Dendritic cell treated with granulocyte-macrophage colony-stimulating factor and Interleukin-4, amounts not matched to agents 40 ng/mL and 50 ng/mL, for 4 days (primary cell): ENCODE results near the gene MKKS.

Experiments
- H3K27ac Mint-ChIP-seq: one replicate; pipeline ENCODE4 v1.8.0; 2022; ENCODE audit warnings: mild to moderate bottlenecking, mixed read lengths
- H3K27me3 Mint-ChIP-seq: one replicate; pipeline ENCODE4 v1.8.0; 2022; ENCODE audit warnings: mild to moderate bottlenecking, mixed read lengths
- H3K36me3 Mint-ChIP-seq: one replicate; pipeline ENCODE4 v1.8.0; 2022; ENCODE audit warnings: low read depth, mixed read lengths
- H3K4me1 Mint-ChIP-seq: one replicate; pipeline ENCODE4 v1.8.0; 2022; ENCODE audit warnings: low read depth, mixed read lengths
- H3K4me3 Mint-ChIP-seq: one replicate; pipeline ENCODE4 v1.8.0; 2022; ENCODE audit warnings: mild to moderate bottlenecking, moderate library complexity, mixed read lengths
- H3K9me3 Mint-ChIP-seq: one replicate; pipeline ENCODE4 v1.8.0; 2022; ENCODE audit warnings: mixed read lengths
- intact Hi-C: fragments of 100-400 bp; cut with micrococcal nuclease; formaldehyde crosslinking; loops from one replicate; pipeline ENCODE4 v1.15.0; 2022

The MKKS gene

GRCh38 chr20:10467681-10468339 is 33.8 kb upstream of the MKKS start:
- intact Hi-C loops: loop anchor here (2.0 to 10.0 kb wide), 2 partner anchors 13 to 737 kb away; no protein-coding TSS in a partner anchor
- Mint-ChIP-seq H3K4me1 (peaks cover 41% of the 10 kb centered on the region), H3K27me3 (no peaks in the 10 kb centered on the region), H3K9me3 (peaks cover 15% of the 10 kb centered on the region), H3K4me3 (no peak overlapping the region), H3K27ac (peak overlapping the region; percentile 80), H3K36me3 (peaks cover 43% of the 10 kb centered on the region)

- Mint-ChIP-seq H3K9me3 (peaks cover 20% of the 10 kb centered on the region), H3K27me3 (no peaks in the 10 kb centered on the region), H3K4me3 (no peak overlapping the region), H3K36me3 (peaks cover 46% of the 10 kb centered on the region), H3K27ac (peak overlapping the region; percentile 63), H3K4me1 (peaks cover 50% of the 10 kb centered on the region)
- intact Hi-C loops: loop anchor here (10.0 kb wide), 1 partner anchor 738 kb away; no protein-coding TSS in a partner anchor
These were observed 32.8 kb upstream of the MKKS start for GRCh38 chr20:10466855-10467254.

DNA sequence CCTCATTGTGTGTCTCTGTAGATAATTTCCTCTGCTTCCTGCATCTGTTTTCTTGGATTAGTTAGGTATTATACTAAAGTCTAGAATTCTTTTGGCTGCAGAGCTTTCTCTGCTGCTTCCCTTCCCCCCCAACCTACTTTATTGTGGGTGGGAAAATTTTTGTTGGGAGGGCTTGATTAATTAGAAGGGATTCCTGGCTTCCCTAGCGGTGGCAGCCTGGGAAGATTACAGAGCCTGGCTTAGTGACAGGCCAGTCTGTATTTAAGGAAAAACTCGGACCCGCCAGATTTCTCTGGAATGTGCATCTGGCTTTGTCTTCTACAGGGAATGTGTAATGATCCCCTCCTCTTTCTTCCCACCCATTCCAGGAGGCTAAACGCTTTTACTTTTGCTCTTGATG is 32.3 kb upstream of the MKKS start:
- no peak overlapping the region for H3K4me3 Mint-ChIP-seq
- no peaks in the 10 kb centered on the region for H3K27me3 Mint-ChIP-seq
- peaks cover 20% of the 10 kb centered on the region for H3K9me3 Mint-ChIP-seq
- H3K4me1 Mint-ChIP-seq: peaks cover 55% of the 10 kb centered on the region
- intact Hi-C loops: loop anchor here (10.0 kb wide), 1 partner anchor 738 kb away; no protein-coding TSS in a partner anchor
- H3K27ac Mint-ChIP-seq: peak overlapping the region; percentile 63
- H3K36me3 Mint-ChIP-seq: peaks cover 46% of the 10 kb centered on the region

DNA sequence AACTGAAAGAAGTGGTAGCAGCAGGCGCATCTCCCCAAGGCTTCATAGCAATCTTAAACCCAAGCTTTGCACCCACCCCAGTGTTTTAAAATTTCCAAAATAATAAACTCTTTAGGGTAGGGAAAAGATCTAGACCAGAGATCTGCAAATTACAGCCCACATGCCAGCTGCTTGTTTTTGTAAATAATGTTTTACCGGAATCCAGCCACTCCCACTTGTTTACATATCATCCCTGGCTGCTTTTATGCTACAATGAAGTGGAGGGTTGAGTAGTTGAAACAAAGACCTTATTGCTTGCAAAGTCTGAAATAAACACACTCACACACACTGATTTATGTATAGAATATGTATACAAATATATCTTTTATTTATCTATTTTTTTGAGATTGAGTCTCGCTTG is 31.1 kb upstream of the MKKS start:
- Mint-ChIP-seq H3K4me3 (no peak overlapping the region), H3K27me3 (no peaks in the 10 kb centered on the region), H3K27ac (no peak overlapping the region), H3K36me3 (peaks cover 53% of the 10 kb centered on the region), H3K4me1 (peaks cover 50% of the 10 kb centered on the region), H3K9me3 (peaks cover 28% of the 10 kb centered on the region)
- intact Hi-C loops: loop anchor here (10.0 kb wide), 1 partner anchor 740 kb away; no protein-coding TSS in a partner anchor

DNA sequence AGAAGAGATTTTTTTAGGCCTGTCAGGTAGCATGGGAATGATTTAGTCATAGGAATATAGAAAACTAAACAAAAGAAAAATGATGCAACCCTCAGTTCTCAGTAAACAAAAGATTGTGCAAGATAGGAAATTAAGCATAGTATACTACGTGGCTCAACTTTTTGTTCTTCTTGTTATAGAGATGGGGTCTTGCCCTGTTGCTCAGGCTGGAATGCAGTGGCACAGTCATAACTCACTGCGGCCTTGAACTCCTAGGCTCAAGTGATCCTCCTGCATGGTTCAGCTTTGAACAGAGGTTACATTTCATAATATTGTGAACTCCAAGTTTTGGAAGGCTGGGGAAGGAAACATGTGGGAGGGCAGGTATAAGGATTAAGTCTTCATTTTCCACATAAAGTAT is 29.6 kb upstream of the MKKS start:
- H3K4me1 Mint-ChIP-seq: peaks cover 50% of the 10 kb centered on the region
- peaks cover 36% of the 10 kb centered on the region for H3K9me3 Mint-ChIP-seq
- peaks cover 64% of the 10 kb centered on the region for H3K36me3 Mint-ChIP-seq
- no peak overlapping the region for H3K4me3 Mint-ChIP-seq
- no peak overlapping the region for H3K27ac Mint-ChIP-seq
- intact Hi-C loops: loop anchor here (10.0 kb wide), 1 partner anchor 741 kb away; no protein-coding TSS in a partner anchor
- H3K27me3 Mint-ChIP-seq: no peaks in the 10 kb centered on the region

- intact Hi-C loops: loop anchor here (10.0 kb wide), 1 partner anchor 742 kb away; no protein-coding TSS in a partner anchor
- Mint-ChIP-seq H3K36me3 (peaks cover 75% of the 10 kb centered on the region), H3K4me3 (no peak overlapping the region), H3K27ac (peak overlapping the region; percentile 71), H3K4me1 (peaks cover 39% of the 10 kb centered on the region), H3K27me3 (no peaks in the 10 kb centered on the region), H3K9me3 (peaks cover 44% of the 10 kb centered on the region)
These were observed 28.5 kb upstream of the MKKS start for GRCh38 chr20:10462516-10462915.

DNA sequence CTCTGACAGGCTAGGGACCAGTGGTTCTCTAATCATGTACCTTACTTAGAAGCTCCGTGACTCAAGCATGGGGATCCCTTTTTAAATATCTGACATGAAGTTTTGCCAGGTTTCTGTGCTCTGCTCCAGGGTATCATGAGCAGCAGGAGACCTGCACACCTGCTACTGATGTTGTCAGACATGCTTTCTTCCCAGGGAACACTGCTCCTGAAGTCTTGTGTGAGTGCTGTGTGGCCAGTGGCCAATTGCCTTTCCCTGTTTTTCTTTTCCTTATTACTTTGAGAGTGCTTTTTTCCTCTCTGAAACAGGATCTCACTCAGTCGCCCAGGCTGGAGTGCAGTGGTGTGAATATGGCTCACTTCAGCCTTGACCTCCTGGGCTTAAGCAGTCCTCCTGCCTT is 27.5 kb upstream of the MKKS start:
- no peak overlapping the region for H3K4me3 Mint-ChIP-seq
- peak overlapping the region; percentile 71 for H3K27ac Mint-ChIP-seq
- H3K27me3 Mint-ChIP-seq: no peaks in the 10 kb centered on the region
- peaks cover 49% of the 10 kb centered on the region for H3K9me3 Mint-ChIP-seq
- peaks cover 33% of the 10 kb centered on the region for H3K4me1 Mint-ChIP-seq
- intact Hi-C loops: loop anchor here (10.0 kb wide), 1 partner anchor 743 kb away; no protein-coding TSS in a partner anchor
- peaks cover 82% of the 10 kb centered on the region for H3K36me3 Mint-ChIP-seq

DNA sequence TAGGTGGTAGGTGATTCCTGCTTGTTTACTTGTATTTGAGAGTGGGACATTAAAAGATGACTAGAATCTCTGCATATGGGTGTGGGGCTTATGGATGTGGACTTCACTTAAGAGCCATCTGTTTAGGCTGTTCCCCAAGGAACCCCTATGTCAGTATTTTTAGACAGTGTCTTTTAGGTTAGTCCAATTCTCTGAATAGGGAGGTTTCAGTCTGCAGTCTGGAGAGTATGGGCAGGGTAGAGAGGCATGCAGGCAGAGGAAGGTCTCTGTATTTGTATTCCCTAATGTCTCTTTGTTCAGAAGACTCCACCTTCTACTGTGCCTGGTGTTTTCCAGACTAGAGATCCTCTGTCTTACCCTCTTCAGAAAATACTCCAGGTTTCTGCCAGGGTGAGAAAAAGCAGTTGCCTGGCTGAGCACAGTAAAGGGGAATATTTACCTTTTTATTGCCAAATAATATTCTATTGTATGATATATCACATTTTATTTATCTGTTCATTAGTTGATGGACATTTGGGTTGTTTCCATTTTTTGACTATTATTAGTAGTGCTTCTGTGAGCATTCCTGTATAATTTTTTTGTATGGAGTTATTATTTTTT is 20.2 kb upstream of the MKKS start:
- peaks cover 25% of the 10 kb centered on the region for H3K36me3 Mint-ChIP-seq
- H3K9me3 Mint-ChIP-seq: peaks cover 19% of the 10 kb centered on the region
- H3K4me3 Mint-ChIP-seq: peak overlapping the region; percentile 58
- H3K4me1 Mint-ChIP-seq: peaks cover 19% of the 10 kb centered on the region
- peak overlapping the region; percentile 86 for H3K27ac Mint-ChIP-seq
- H3K27me3 Mint-ChIP-seq: no peaks in the 10 kb centered on the region
- intact Hi-C loops: loop anchor here (2.0 kb wide), 1 partner anchor 15 kb away; no protein-coding TSS in a partner anchor

DNA sequence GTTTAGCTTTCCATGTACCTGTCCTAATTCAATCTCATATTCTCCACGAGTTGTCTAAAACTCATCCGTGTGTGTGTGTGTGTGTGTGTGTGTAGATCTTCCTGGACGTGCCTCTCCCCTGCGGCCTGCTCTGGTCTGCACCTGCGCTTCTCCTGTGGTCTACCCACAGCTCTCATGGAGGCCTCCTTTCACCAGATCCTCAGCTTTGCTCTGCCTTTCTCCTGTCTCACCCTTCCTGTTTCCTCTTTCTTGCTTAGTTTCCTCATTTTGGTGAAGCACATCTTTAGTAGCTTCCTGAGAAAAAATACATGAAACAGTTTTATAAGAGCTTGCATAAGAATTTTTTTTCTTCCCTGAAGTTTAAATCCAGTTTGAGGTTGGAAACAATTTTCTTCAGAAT is 19.2 kb upstream of the MKKS start:
- peaks cover 21% of the 10 kb centered on the region for H3K4me1 Mint-ChIP-seq
- H3K36me3 Mint-ChIP-seq: peaks cover 14% of the 10 kb centered on the region
- H3K27ac Mint-ChIP-seq: peak overlapping the region; percentile 86
- H3K9me3 Mint-ChIP-seq: peaks cover 9% of the 10 kb centered on the region
- intact Hi-C loops: loop anchor here (1.0 kb wide), 1 partner anchor 19 kb away; the partner anchor contains the start of gene MKKS
- no peaks in the 10 kb centered on the region for H3K27me3 Mint-ChIP-seq
- H3K4me3 Mint-ChIP-seq: no peak overlapping the region

GRCh38 chr20:10449270-10449669 is 15.2 kb upstream of the MKKS start:
- Mint-ChIP-seq H3K27me3 (no peaks in the 10 kb centered on the region), H3K36me3 (no peaks in the 10 kb centered on the region), H3K27ac (no peak overlapping the region), H3K9me3 (no peaks in the 10 kb centered on the region), H3K4me3 (no peak overlapping the region), H3K4me1 (peaks cover 38% of the 10 kb centered on the region)
- intact Hi-C loops: no loop called here

DNA sequence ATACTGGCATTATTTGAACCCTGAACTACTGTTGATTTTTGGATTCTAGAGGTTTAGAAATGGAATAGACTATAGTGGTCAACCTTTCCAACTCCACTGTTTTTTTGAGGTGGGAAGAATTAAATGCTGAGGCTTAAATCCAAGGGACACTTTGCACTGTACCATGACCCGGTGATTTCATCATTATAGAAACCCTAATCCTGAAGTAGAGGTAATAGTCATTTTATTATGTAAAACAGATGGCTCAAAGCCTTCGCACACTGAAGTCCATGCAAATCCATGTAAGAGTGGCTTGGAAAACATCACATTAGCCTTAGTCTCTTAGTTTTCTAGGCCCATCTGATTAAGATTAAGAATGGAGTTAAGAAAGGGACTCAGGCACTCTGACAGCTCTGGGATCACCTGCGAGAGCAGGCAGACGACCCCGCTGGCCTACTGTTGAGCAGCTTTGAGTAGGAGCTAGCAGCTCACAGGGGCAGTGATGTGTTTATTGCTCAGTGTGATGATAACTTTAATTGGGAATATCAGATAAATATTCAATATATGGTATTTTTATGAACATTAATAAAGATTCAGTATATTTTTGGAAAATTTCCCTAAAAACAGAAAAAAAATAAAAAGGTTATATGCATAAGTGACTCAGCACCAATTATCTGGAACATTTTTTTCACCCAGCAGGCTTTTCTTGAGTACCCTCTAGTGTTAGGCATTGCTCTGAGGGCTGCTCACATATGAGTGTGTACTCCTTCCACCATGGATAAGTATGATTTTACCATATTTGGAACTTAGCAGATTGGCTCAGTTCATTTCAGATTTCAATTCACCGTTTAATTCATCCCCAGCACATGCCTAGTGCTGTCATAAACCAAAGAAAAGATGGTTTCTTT is 14.5 kb upstream of the MKKS start:
- intact Hi-C loops: no loop called here
- Mint-ChIP-seq H3K27ac (peak overlapping the region; percentile 84), H3K9me3 (no peaks in the 10 kb centered on the region), H3K36me3 (no peaks in the 10 kb centered on the region), H3K4me3 (no peak overlapping the region), H3K4me1 (peaks cover 37% of the 10 kb centered on the region), H3K27me3 (no peaks in the 10 kb centered on the region)

- Mint-ChIP-seq H3K27ac (peak overlapping the region; percentile 84), H3K9me3 (no peaks in the 10 kb centered on the region), H3K4me1 (peaks cover 36% of the 10 kb centered on the region), H3K27me3 (no peaks in the 10 kb centered on the region), H3K4me3 (peak overlapping the region; percentile 61), H3K36me3 (no peaks in the 10 kb centered on the region)
- intact Hi-C loops: no loop called here
These were observed 13.0 kb upstream of the MKKS start for GRCh38 chr20:10447028-10447427.

DNA sequence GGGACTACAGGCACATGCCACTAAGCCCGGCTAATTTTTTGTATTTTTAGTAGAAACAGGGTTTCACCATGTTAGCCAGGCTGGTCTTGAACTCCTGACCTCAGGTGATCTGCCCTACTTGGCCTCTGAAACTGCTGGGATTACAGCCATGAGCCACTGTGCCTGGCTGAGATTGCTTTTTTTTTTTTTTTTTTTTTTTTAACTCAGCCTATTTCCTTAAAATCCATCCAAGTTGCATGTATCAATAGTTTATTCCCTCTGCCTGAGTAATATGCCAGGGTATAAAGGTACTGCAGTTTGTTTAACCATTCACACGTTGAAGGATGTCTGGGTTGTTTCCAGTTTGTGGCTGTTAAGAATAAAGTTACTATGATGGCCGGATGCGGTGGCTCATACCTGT is 11.7 kb upstream of the MKKS start:
- peak overlapping the region; percentile 84 for H3K27ac Mint-ChIP-seq
- intact Hi-C loops: no loop called here

More for the DNA sequence above, 11.7 kb upstream of the MKKS start:
- Mint-ChIP-seq H3K4me1 (peaks cover 36% of the 10 kb centered on the region), H3K27me3 (no peaks in the 10 kb centered on the region), H3K4me3 (no peak overlapping the region), H3K9me3 (no peaks in the 10 kb centered on the region), H3K36me3 (peaks cover 4% of the 10 kb centered on the region)
